ENCODE data around the gene ST6GALNAC4.
"Not testable (repeated sequence)": the region's sequence is repeated elsewhere in the genome, so short reads cannot be mapped to it uniquely, and the experiment has no call there.

ST6GALNAC4 gene

GRCh38 chr9:127885508-127886281 is 31.1 kb downstream of the ST6GALNAC4 start:
- no peak for DNase-seq (ENCODE audit: low spot score)

GRCh38 chr9:127884976-127885490 is 31.8 kb downstream of the ST6GALNAC4 start:
- no peak for DNase-seq (ENCODE audit: low spot score)

- DNase-seq (ENCODE audit: low spot score) = no peak
Observed at GRCh38 chr9:127884427-127884911, 32.4 kb downstream of the ST6GALNAC4 start.

GRCh38 chr9:127883959-127884358 is 32.9 kb downstream of the ST6GALNAC4 start:
- DNase-seq (ENCODE audit: low spot score) = no peak

- not testable (repeated sequence) for DNase-seq (ENCODE audit: low spot score)
Observed at GRCh38 chr9:127881715-127882114, 35.1 kb downstream of the ST6GALNAC4 start.

- DNase-seq (ENCODE audit: low spot score) = no peak
Observed at GRCh38 chr9:127880143-127880542, 36.7 kb downstream of the ST6GALNAC4 start.

GRCh38 chr9:127878652-127879390 is 38.0 kb downstream of the ST6GALNAC4 start:
- no peak for DNase-seq (ENCODE audit: low spot score)

- no peak for DNase-seq (ENCODE audit: low spot score)
Observed at GRCh38 chr9:127878001-127878651, 38.7 kb downstream of the ST6GALNAC4 start.

- DNase-seq (ENCODE audit: low spot score) = peak; percentile 64
Observed at GRCh38 chr9:127877566-127877998, 39.3 kb downstream of the ST6GALNAC4 start, which contains the start of gene AK1. AK1 (minus strand) TSS chr9:127877675; CDS start chr9:127874617, 3,058 bp downstream.

- DNase-seq (ENCODE audit: low spot score) = peak; percentile 32
Observed at GRCh38 chr9:127876764-127877562, 39.9 kb downstream of the ST6GALNAC4 start.

GRCh38 chr9:127876026-127876763 is 40.6 kb downstream of the ST6GALNAC4 start:
- DNase-seq (ENCODE audit: low spot score) = no peak

GRCh38 chr9:127875306-127875966 is 41.4 kb downstream of the ST6GALNAC4 start:
- no peak for DNase-seq (ENCODE audit: low spot score)

- peak; percentile 60 for DNase-seq (ENCODE audit: low spot score)
Observed at GRCh38 chr9:127874301-127875221, 42.3 kb downstream of the ST6GALNAC4 start.

GRCh38 chr9:127873886-127874285 is 43.0 kb downstream of the ST6GALNAC4 start:
- no peak for DNase-seq (ENCODE audit: low spot score)

GRCh38 chr9:127873223-127873691 is 43.6 kb downstream of the ST6GALNAC4 start:
- no peak for DNase-seq (ENCODE audit: low spot score)

- DNase-seq (ENCODE audit: low spot score) = no peak
Observed at GRCh38 chr9:127872369-127873222, 44.2 kb downstream of the ST6GALNAC4 start.

GRCh38 chr9:127871531-127871930 is 45.3 kb downstream of the ST6GALNAC4 start:
- no peak for DNase-seq (ENCODE audit: low spot score)

GRCh38 chr9:127870887-127871286 is 46.0 kb downstream of the ST6GALNAC4 start:
- DNase-seq (ENCODE audit: low spot score) = no peak
